Caco-2 (cell line): ENCODE measurements around the gene TMEM222. TPM values are rescaled to one million over a fixed set of nuclear protein-coding genes. Genes with fewer than 3 reads are reported as not detected.

ENCODE experiments used
- BruUV-seq: library from RNA; stranded (reverse); fragments of 400-500 nt; replicated peaks from 2 replicates; lab custom pipeline; 2021; lab: Mats Ljungman, UMichigan
- CTCF ChIA-PET: fragments of 300-600 bp; sonication (Branson Sonifier 250); formaldehyde crosslinking; loops from one replicate; lab custom pipeline; 2022; ENCODE audit warnings: antibody characterized with exemption; lab: Charles Lee
- POLR2A ChIA-PET: fragments of 300-600 bp; sonication (Branson Sonifier 250); formaldehyde crosslinking; loops from one replicate; lab custom pipeline; 2022; ENCODE audit warnings: antibody characterized with exemption; lab: Charles Lee
- DNase-seq, 2 experiments: peaks; one replicate each; pipeline versions ENCODE4 v3.0.0 to v3.0.0-alpha.2; 2020 to 2022
- H3K27me3 ChIP-seq: replicated peaks from 2 replicates; pipeline ENCODE4 v1.6.0; 2011; ENCODE audit warnings: low read length; ENCODE audit not compliant: control insufficient read depth, insufficient read depth
- H3K36me3 ChIP-seq: 2 replicates; pipeline ENCODE4 v1.5.1; 2011; ENCODE audit warnings: low read length; ENCODE audit not compliant: control insufficient read depth, insufficient read depth
- H3K4me1 ChIP-seq: fragments of 250-450 bp; sonication (Bioruptor Pico); 2 replicates; pipeline ENCODE4 v1.5.1; 2020; ENCODE audit warnings: mild to moderate bottlenecking
- H3K4me3 ChIP-seq: 2 replicates; pipeline ENCODE4 v1.5.1; 2011; ENCODE audit warnings: low read depth, mild to moderate bottlenecking, control low read depth, low read length
- H3K9me3 ChIP-seq: fragments of 250-450 bp; sonication (Bioruptor Pico); 2 replicates; pipeline ENCODE4 v1.5.1; 2020; ENCODE audit warnings: mild to moderate bottlenecking, moderate library complexity
- H3K27ac Mint-ChIP-seq: one replicate; pipeline ENCODE4 v1.8.0; 2022; ENCODE audit warnings: mixed read lengths; ENCODE audit not compliant: unreplicated experiment
- H3K27me3 Mint-ChIP-seq: one replicate; pipeline ENCODE4 v1.8.0; 2022; ENCODE audit warnings: mixed read lengths; ENCODE audit not compliant: insufficient read depth, unreplicated experiment
- H3K36me3 Mint-ChIP-seq: one replicate; pipeline ENCODE4 v1.8.0; 2022; ENCODE audit warnings: mild to moderate bottlenecking, mixed read lengths; ENCODE audit not compliant: insufficient read depth, unreplicated experiment
- H3K4me1 Mint-ChIP-seq: one replicate; pipeline ENCODE4 v1.8.0; 2022; ENCODE audit warnings: low read depth, mixed read lengths; ENCODE audit not compliant: unreplicated experiment
- H3K4me3 Mint-ChIP-seq: one replicate; pipeline ENCODE4 v1.8.0; 2022; ENCODE audit warnings: mild to moderate bottlenecking, moderate library complexity, mixed read lengths; ENCODE audit not compliant: unreplicated experiment
- H3K9me3 Mint-ChIP-seq: one replicate; pipeline ENCODE4 v1.8.0; 2022; ENCODE audit warnings: mixed read lengths; ENCODE audit not compliant: unreplicated experiment
- CTCF ChIP-seq, 2 experiments: fragments of 200-600 bp in 1 of 2; IDR thresholded peaks; 1 replicate in 1 of 2; 2 replicates in 1 of 2; pipeline versions ENCODE4 v1.5.1 to v1.8.0; 2011 to 2022; ENCODE audit warnings: antibody characterized with exemption in 1 of 2, control low read depth in 1 of 2, inconsistent platforms in 1 of 2, low read depth in 1 of 2, low read length in 1 of 2, mild to moderate bottlenecking in 1 of 2, moderate library complexity in 1 of 2; ENCODE audit not compliant: insufficient read depth in 1 of 2, severe bottlenecking in 1 of 2, unreplicated experiment in 1 of 2
- intact Hi-C: fragments of 100-400 bp; cut with micrococcal nuclease; formaldehyde crosslinking; loops from one replicate; pipeline ENCODE4 v1.10.0; 2022; ENCODE audit not compliant: unreplicated experiment
- total RNA-seq: library from RNA; stranded (reverse); gene quantifications from 2 replicates; pipeline ENCODE4 v1.2.3, GENCODE V29; 2022

The TMEM222 gene
- total RNA-seq, 1 experiment from 2014 or later, result 32.3 TPM

GRCh38 chr1:27351541-27352107 is 29.7 kb downstream of the TMEM222 start:
- peak overlapping the region; percentile 90 for H3K4me3 Mint-ChIP-seq
- Histone ChIP-seq H3K27me3 (no peaks in the 10 kb centered on the region), H3K4me3 (peak overlapping the region; percentile 73), H3K9me3 (no peaks in the 10 kb centered on the region), H3K4me1 (0 out of 2 replicates have a peak, but pooled peaks cover 15% of the 10 kb centered on the region), H3K36me3 (no peaks in the 10 kb centered on the region)
- ChIA-PET CTCF (interaction anchor here (0.9 to 3.1 kb wide), 8 partner anchors 15 to 55 kb away, joined by 3 to 28 read pairs (median 4); partner anchors contain the start of gene MAP3K6), POLR2A (interaction anchor here (1.1 to 1.4 kb wide), 3 partner anchors 9 to 25 kb away, joined by 3 to 14 read pairs (median 3); no protein-coding TSS in a partner anchor)
- H3K36me3 Mint-ChIP-seq, result peaks cover 38% of the 10 kb centered on the region
- no peaks in the 10 kb centered on the region for H3K9me3 Mint-ChIP-seq
- peak overlapping the region; percentile 84 for H3K27ac Mint-ChIP-seq
- no peak for TF ChIP-seq CTCF (IDR thresholded peaks at IDR 0.05; ENCODE audit: insufficient read depth in 1 of 2, low read depth in 1 of 2, low read length in 1 of 2, severe bottlenecking in 1 of 2, unreplicated experiment in 1 of 2)
- DNase-seq, result no peak
- H3K4me1 Mint-ChIP-seq, result peaks cover 13% of the 10 kb centered on the region
- BruUV-seq, result no TSS peak
- no peaks in the 10 kb centered on the region for H3K27me3 Mint-ChIP-seq
- intact Hi-C loops, result loop anchor here (10.0 kb wide), 1 partner anchor 47 kb away; no protein-coding TSS in a partner anchor

GRCh38 chr1:27353166-27353565 is 31.2 kb downstream of the TMEM222 start:
- no peak for TF ChIP-seq CTCF (IDR thresholded peaks at IDR 0.05; ENCODE audit: insufficient read depth in 1 of 2, low read depth in 1 of 2, low read length in 1 of 2, severe bottlenecking in 1 of 2, unreplicated experiment in 1 of 2)
- no peak for DNase-seq
- no peaks in the 10 kb centered on the region for H3K9me3 Mint-ChIP-seq
- Histone ChIP-seq H3K27me3 (no peaks in the 10 kb centered on the region), H3K9me3 (no peaks in the 10 kb centered on the region), H3K36me3 (no peaks in the 10 kb centered on the region), H3K4me3 (no peak overlapping the region), H3K4me1 (0 out of 2 replicates have a peak, but pooled peaks cover 10% of the 10 kb centered on the region)
- ChIA-PET POLR2A (interaction anchor here (0.9 kb wide), 1 partner anchor 12 kb away, joined by 13 read pairs; no protein-coding TSS in a partner anchor), CTCF (interaction anchor here (0.6 to 1.2 kb wide), 2 partner anchors 34 to 56 kb away, joined by 3 read pairs; no protein-coding TSS in a partner anchor)
- H3K4me1 Mint-ChIP-seq, result peaks cover under 1% of the 10 kb centered on the region
- H3K27ac Mint-ChIP-seq, result no peak overlapping the region
- H3K27me3 Mint-ChIP-seq, result no peaks in the 10 kb centered on the region
- peaks cover 32% of the 10 kb centered on the region for H3K36me3 Mint-ChIP-seq
- BruUV-seq, result no TSS peak
- H3K4me3 Mint-ChIP-seq, result no peak overlapping the region
- intact Hi-C loops, result loop anchor here (10.0 kb wide), 1 partner anchor 48 kb away; no protein-coding TSS in a partner anchor

GRCh38 chr1:27353629-27354028 is 31.7 kb downstream of the TMEM222 start:
- H3K27ac Mint-ChIP-seq, result no peak overlapping the region
- Histone ChIP-seq H3K36me3 (no peaks in the 10 kb centered on the region), H3K9me3 (no peaks in the 10 kb centered on the region), H3K4me3 (no peak overlapping the region), H3K4me1 (0 out of 2 replicates have a peak, but pooled peaks cover 10% of the 10 kb centered on the region), H3K27me3 (no peaks in the 10 kb centered on the region)
- no peaks in the 10 kb centered on the region for H3K4me1 Mint-ChIP-seq
- H3K27me3 Mint-ChIP-seq, result no peaks in the 10 kb centered on the region
- ChIA-PET CTCF (interaction anchor here (0.6 to 0.7 kb wide), 3 partner anchors 12 to 35 kb away, joined by 3 to 9 read pairs (median 3); partner anchors contain the start of gene SYTL1), POLR2A (interaction anchor here (0.6 to 0.9 kb wide), 2 partner anchors 12 to 205 kb away, joined by 5 to 13 read pairs; no protein-coding TSS in a partner anchor)
- peaks cover 32% of the 10 kb centered on the region for H3K36me3 Mint-ChIP-seq
- no peak for TF ChIP-seq CTCF (IDR thresholded peaks at IDR 0.05; ENCODE audit: insufficient read depth in 1 of 2, low read depth in 1 of 2, low read length in 1 of 2, severe bottlenecking in 1 of 2, unreplicated experiment in 1 of 2)
- no peak overlapping the region for H3K4me3 Mint-ChIP-seq
- BruUV-seq, result no TSS peak
- no peaks in the 10 kb centered on the region for H3K9me3 Mint-ChIP-seq
- intact Hi-C loops, result loop anchor here (10.0 kb wide), 1 partner anchor 49 kb away; no protein-coding TSS in a partner anchor
- DNase-seq, result no peak
